ENCODE results near the gene PRRC2C. TPM values are rescaled to one million over a fixed set of nuclear protein-coding genes. Genes with fewer than 3 reads are reported as not detected.
"Not testable (repeated sequence)": the region's sequence is repeated elsewhere in the genome, so short reads cannot be mapped to it uniquely, and the experiment has no call there.

Gene PRRC2C
- total RNA-seq, result 38.2 and 54.9 TPM in 2 replicates

DNA sequence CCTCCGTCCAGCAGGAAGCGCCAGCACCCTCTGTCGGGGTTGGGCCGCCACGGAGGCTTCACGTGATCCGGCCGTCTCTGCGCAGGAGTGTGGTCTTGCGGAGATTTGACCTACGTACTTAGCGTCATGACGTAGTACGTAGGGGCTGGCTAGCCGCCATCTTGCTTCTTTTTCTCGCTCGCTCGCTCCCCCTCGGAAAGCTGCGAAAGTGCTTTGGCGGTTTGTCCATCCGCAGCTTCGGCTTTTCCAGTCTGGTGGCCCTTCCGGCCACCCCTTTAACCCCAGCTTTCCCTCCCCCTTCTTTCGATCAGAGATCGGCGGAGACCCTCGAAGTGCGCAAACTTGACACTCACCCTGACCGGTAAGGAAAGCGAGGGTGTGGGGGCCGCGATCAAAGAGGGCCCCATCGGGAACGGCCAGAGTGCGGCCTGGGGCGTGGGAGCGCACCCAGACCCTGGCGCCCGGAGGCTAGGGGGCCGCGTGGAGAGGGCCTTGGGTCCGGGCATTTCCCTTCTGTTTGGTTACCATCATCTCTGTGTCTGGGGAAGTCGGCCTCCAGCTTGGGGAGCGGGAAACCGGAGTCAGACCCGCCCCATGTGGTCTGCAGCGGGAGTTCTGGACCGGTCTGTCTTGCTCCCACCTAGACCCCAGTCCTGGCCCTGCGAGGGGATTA, at the start of gene PRRC2C:
PRRC2C (plus strand) TSS at position 156 of the 673 bp plus-strand sequence. CDS start 26,559 bp downstream, outside the sequence.
- Histone ChIP-seq H3K27me3 (ENCODE audit: control insufficient read depth, insufficient read depth, low read length) (no peaks in the 10 kb centered on the region), H3K36me3 (ENCODE audit: control insufficient read depth, insufficient read depth, low read length) (no peaks in the 10 kb centered on the region), H3K4me3 (ENCODE audit: low read depth, low read length) (peak within 1 kb of the TSS; percentile 100)
- FAIRE-seq (peak; percentile 82), DNase-seq (ENCODE audit: low read depth) (peak; percentile 94)
- TF ChIP-seq, protein P1, sequence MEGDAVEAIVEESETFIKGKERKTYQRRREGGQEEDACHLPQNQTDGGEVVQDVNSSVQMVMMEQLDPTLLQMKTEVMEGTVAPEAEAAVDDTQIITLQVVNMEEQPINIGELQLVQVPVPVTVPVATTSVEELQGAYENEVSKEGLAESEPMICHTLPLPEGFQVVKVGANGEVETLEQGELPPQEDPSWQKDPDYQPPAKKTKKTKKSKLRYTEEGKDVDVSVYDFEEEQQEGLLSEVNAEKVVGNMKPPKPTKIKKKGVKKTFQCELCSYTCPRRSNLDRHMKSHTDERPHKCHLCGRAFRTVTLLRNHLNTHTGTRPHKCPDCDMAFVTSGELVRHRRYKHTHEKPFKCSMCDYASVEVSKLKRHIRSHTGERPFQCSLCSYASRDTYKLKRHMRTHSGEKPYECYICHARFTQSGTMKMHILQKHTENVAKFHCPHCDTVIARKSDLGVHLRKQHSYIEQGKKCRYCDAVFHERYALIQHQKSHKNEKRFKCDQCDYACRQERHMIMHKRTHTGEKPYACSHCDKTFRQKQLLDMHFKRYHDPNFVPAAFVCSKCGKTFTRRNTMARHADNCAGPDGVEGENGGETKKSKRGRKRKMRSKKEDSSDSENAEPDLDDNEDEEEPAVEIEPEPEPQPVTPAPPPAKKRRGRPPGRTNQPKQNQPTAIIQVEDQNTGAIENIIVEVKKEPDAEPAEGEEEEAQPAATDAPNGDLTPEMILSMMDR (IDR thresholded peaks at IDR 0.05; ENCODE audit: insufficient read depth, low read length, severe bottlenecking), result peak; percentile 76

DNA sequence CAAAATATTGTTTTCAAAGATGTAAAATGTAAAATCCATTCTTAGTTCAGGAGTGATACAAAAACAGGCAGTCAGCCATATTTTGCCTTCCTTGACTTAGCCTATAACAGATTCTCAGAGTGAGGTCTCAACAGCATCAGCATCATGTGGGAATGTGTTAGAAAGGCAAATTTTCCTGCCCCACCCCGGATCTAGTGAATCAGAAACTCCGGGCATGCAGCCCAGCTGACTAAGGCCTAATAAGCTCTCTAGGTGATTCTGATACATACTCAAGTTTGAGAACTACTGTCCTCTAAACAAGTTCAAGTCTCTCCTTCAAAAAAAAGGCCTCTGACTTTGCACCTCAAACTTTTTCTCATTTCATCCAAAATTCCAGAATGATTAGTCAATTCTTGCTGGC, 46.9 kb upstream of the PRRC2C start:
- no peak overlapping the region for H3K4me3 ChIP-seq (ENCODE audit: low read depth, low read length)
- TF ChIP-seq, protein P1 (IDR thresholded peaks at IDR 0.05; ENCODE audit: insufficient read depth, low read length, severe bottlenecking), result no peak
- H3K36me3 ChIP-seq (ENCODE audit: control insufficient read depth, insufficient read depth, low read length), result no peaks in the 10 kb centered on the region
- DNase-seq (ENCODE audit: low read depth), result peak; percentile 99
- no peak for FAIRE-seq
- H3K27me3 ChIP-seq (ENCODE audit: control insufficient read depth, insufficient read depth, low read length), result no peaks in the 10 kb centered on the region

DNA sequence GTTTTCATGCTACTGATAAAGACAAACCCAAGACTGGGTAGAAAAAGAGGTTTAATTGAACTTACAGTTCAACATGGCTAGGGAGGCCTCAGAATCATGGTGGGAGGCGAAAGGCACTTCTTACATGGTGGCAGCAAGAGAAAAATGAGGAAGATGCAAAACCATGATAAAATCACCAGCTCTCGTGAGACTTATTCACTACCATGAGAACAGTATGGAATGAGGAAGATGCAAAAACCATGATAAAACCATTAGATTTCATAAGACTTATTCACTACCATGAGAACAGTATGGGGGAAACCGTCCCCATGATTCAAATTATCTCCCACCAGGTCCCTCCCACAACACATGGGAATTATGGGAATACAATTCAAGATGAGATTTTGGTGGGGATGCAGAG, 45.1 kb upstream of the PRRC2C start:
- H3K36me3 ChIP-seq (ENCODE audit: control insufficient read depth, insufficient read depth, low read length); DNase-seq (ENCODE audit: low read depth); H3K4me3 ChIP-seq (ENCODE audit: low read depth, low read length); FAIRE-seq; H3K27me3 ChIP-seq (ENCODE audit: control insufficient read depth, insufficient read depth, low read length): not testable (repeated sequence)

DNA sequence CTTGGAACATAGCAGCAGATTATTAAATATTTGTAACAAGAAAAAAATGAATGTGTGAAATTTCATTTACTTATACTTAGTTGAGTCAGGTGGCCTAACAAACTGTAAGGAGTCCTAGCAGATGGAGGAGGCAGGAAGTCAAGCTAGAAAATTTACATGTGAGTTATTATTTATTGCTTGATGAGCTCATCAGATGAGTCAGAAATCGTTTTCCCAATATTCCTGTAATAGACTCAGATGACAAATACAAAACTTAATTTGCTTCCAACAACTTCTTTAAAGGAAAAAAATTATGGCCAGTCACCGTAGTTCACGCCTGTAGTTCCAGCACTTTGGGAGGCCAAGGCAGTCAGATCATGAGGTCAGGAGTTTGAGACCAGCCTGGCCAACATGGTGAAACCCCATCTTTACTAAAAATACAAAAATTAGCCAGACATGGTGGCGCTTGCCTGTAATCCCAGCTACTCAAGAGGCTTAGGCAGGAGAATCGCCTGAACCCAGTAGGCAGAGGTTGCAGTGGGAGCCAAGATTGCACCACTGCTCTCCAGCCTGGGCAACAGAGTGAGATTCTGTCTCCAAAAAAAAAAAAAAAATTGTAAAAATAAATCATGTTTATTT, 43.9 kb upstream of the PRRC2C start:
- not testable (repeated sequence) for FAIRE-seq
- DNase-seq (ENCODE audit: low read depth), result peak; percentile 97

DNA sequence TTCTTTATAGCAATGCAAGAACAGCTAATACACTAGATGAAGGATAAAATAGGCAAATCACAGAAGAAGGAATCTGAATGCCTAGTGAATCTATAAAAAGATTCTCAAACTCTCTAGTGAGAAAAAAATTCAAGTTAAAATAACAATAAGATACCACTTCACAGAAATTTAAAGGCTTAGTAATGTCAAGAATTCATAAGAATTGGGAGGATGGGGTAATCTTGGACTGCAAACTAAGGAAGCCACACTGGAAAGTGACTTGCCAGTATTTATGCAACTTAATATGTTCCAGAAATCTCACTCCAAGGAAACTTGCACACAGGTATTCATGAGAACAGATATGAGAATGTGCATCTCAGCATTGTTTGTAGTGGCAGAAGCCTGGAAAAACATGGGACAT, 38.9 kb upstream of the PRRC2C start:
- FAIRE-seq (no peak), DNase-seq (ENCODE audit: low read depth) (no peak)
- Histone ChIP-seq H3K36me3 (ENCODE audit: control insufficient read depth, insufficient read depth, low read length) (no peaks in the 10 kb centered on the region), H3K27me3 (ENCODE audit: control insufficient read depth, insufficient read depth, low read length) (no peaks in the 10 kb centered on the region), H3K4me3 (ENCODE audit: low read depth, low read length) (no peak overlapping the region)
- TF ChIP-seq, protein P1 (IDR thresholded peaks at IDR 0.05; ENCODE audit: insufficient read depth, low read length, severe bottlenecking), result no peak

More for the DNA sequence above, 43.9 kb upstream of the PRRC2C start:
- H3K27me3 ChIP-seq (ENCODE audit: control insufficient read depth, insufficient read depth, low read length); H3K4me3 ChIP-seq (ENCODE audit: low read depth, low read length); H3K36me3 ChIP-seq (ENCODE audit: control insufficient read depth, insufficient read depth, low read length): not testable (repeated sequence)

DNA sequence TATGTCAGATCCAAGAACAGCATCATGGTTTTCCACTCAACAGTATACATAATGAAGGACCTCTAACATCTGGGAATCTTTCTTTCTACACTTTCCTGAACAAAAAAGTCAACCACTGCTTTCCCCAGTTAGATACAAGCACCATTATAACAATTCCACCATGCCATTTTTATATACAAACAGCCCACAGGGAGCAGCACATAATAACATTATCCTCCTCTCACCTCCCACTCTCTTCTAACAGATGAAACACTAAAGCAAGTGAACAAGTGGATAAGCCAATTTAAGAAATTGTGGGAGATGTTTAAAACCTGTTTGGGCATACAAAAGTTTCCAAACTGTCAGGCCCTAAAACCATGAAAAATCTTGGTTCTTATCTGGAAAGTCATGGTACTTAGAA, 29.4 kb upstream of the PRRC2C start:
- DNase-seq (ENCODE audit: low read depth), result no peak
- FAIRE-seq, result no peak
- Histone ChIP-seq H3K27me3 (ENCODE audit: control insufficient read depth, insufficient read depth, low read length) (no peaks in the 10 kb centered on the region), H3K4me3 (ENCODE audit: low read depth, low read length) (no peak overlapping the region), H3K36me3 (ENCODE audit: control insufficient read depth, insufficient read depth, low read length) (no peaks in the 10 kb centered on the region)
- TF ChIP-seq, protein P1 (IDR thresholded peaks at IDR 0.05; ENCODE audit: insufficient read depth, low read length, severe bottlenecking), result no peak

Data from bronchial epithelial cell (primary cell).